ENCODE results near the gene PEX10.

The PEX10 gene

DNA sequence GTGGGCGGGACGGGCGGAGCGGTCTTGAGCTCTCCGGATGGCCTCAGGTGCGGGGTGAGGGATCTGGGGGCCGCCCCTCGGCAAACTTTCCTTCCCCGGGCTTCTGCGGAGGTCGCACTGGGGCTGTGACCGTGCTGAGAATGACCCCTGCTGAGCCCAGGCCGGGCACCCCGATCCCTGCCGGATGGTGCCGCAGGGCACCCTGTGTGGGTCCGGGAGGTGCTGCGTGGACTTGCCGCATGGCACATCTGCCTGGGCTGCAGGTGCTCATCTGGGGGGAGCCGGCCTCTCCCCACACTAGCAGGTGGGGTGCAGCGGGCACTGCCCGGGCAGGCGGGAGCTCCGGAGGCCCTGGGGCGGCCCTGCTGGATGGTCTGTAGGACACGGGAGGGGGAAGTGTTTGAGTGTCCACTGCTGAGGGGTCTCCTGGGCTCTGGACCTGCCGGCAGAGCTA lies 31.8 kb upstream of the PEX10 start:
- H3K9me3 ChIP-seq (ENCODE audit: insufficient read depth, low read length, severe bottlenecking): no peaks in the 10 kb centered on the region
- H3K4me3 ChIP-seq (ENCODE audit: low read depth in 1 of 2, low read length in 2 of 2): no peak overlapping the region

DNA sequence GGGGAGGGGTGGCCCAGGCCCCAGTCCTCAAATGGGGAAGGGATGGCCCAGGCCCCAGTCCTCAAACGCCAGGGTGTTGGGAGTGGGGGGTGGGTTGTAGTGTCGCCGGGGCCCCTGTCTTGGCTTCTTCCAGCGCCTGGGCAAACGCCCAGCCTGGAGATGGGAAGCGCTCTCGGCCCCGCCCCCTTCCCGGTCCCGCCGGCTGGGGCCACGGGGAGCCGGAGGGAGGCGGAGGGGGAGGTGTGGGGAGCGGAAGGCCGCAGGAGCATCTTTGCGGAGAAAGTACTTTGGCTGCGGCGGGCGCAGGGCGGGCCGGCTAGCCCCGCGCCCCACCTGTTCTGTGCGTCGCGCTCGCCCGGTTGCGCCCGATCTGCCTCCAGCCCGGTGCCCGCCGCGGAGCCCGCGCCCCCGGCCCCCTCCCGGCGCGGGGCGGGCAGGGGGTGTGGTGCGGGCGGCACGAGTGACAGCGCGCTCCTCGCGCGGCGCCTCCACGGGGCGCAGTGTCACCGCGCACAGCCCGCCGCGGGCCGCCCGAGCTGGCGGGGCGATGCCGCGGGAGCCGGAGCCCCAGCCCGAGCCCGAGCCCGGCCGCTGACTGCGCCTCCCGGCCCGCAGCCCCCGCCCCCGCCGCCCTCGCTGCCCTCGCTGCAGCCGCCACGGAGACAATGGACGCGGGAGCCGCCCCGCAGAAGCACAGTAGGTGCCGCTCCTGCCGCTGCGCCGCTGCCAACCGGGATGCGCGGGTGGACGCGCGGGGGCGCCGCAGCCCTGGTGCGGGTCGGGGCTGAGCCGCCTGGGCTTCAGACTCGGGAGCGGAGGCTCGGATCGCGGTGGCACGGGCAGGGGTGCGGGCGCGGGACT lies 31.1 kb upstream of the PEX10 start:
- Histone ChIP-seq H2AFZ (ENCODE audit: low read depth, low read length) (no peak overlapping the region), H3K4me2 (ENCODE audit: insufficient read depth, low read length) (no peak overlapping the region), H3K27ac (ENCODE audit: low read length) (no peak overlapping the region), H3K9ac (ENCODE audit: low read depth, low read length) (no peak overlapping the region), H3K4me3 (ENCODE audit: low read depth in 1 of 2, low read length in 2 of 2) (no peak overlapping the region), H3K27me3 (ENCODE audit: insufficient read depth, low read length, poor library complexity) (no peaks in the 10 kb centered on the region), H3K36me3 (ENCODE audit: insufficient read depth, low read length) (no peaks in the 10 kb centered on the region), H3K9me3 (ENCODE audit: insufficient read depth, low read length, severe bottlenecking) (no peaks in the 10 kb centered on the region), H4K20me1 (ENCODE audit: insufficient read depth, low read length) (peaks cover 3% of the 10 kb centered on the region; the same call in 1 of the 2 replicates), H3K4me1 (ENCODE audit: insufficient read depth, low read length) (no peaks in the 10 kb centered on the region), H3K79me2 (ENCODE audit: insufficient read depth, low read length) (no peaks in the 10 kb centered on the region)
- no peak for ATAC-seq (ENCODE audit: insufficient read depth, low read depth)
- TF ChIP-seq EZH2 (IDR thresholded peaks at IDR 0.05; ENCODE audit: borderline replicate concordance, low read depth, low read length, severe bottlenecking): no peak
- TF ChIP-seq, protein P1, sequence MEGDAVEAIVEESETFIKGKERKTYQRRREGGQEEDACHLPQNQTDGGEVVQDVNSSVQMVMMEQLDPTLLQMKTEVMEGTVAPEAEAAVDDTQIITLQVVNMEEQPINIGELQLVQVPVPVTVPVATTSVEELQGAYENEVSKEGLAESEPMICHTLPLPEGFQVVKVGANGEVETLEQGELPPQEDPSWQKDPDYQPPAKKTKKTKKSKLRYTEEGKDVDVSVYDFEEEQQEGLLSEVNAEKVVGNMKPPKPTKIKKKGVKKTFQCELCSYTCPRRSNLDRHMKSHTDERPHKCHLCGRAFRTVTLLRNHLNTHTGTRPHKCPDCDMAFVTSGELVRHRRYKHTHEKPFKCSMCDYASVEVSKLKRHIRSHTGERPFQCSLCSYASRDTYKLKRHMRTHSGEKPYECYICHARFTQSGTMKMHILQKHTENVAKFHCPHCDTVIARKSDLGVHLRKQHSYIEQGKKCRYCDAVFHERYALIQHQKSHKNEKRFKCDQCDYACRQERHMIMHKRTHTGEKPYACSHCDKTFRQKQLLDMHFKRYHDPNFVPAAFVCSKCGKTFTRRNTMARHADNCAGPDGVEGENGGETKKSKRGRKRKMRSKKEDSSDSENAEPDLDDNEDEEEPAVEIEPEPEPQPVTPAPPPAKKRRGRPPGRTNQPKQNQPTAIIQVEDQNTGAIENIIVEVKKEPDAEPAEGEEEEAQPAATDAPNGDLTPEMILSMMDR (IDR thresholded peaks at IDR 0.05; ENCODE audit: borderline replicate concordance, extremely low read depth, low read length, poor library complexity, severe bottlenecking): no peak
- no peak for DNase-seq

More for the DNA sequence above, 31.8 kb upstream of the PEX10 start:
- Histone ChIP-seq H3K27me3 (ENCODE audit: insufficient read depth, low read length, poor library complexity) (no peaks in the 10 kb centered on the region), H3K36me3 (ENCODE audit: insufficient read depth, low read length) (no peaks in the 10 kb centered on the region), H2AFZ (ENCODE audit: low read depth, low read length) (no peak overlapping the region), H3K79me2 (ENCODE audit: insufficient read depth, low read length) (no peaks in the 10 kb centered on the region), H3K4me1 (ENCODE audit: insufficient read depth, low read length) (no peaks in the 10 kb centered on the region), H4K20me1 (ENCODE audit: insufficient read depth, low read length) (peaks cover 3% of the 10 kb centered on the region; the same call in 1 of the 2 replicates), H3K4me2 (ENCODE audit: insufficient read depth, low read length) (no peak overlapping the region), H3K27ac (ENCODE audit: low read length) (no peak overlapping the region), H3K9ac (ENCODE audit: low read depth, low read length) (no peak overlapping the region)
- no peak for TF ChIP-seq EZH2 (IDR thresholded peaks at IDR 0.05; ENCODE audit: borderline replicate concordance, low read depth, low read length, severe bottlenecking)
- TF ChIP-seq, protein P1 (IDR thresholded peaks at IDR 0.05; ENCODE audit: borderline replicate concordance, extremely low read depth, low read length, poor library complexity, severe bottlenecking): no peak
- ATAC-seq (ENCODE audit: insufficient read depth, low read depth) (no peak), DNase-seq (no peak)

DNA sequence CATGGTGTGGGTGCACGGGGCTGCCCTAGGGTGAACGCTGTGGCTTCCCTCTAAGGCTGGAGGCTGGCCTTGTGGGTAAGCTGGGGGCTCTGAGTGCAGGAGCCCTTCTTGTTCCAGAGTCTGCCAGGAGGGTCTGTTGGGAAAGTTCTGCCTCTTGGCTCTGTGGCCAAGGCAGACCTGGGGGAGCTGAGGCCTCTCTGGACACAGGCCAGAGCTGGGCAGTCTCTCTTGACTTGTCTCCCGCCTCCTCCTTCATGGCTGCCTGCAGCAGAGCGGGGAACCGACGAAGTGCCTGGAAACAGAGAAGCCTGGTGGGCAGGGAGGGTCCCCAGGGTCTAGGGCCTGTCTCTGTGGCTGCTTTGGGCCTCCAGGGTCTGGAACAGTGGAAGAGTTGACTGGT lies 30.3 kb upstream of the PEX10 start:
- Histone ChIP-seq H3K9ac (ENCODE audit: low read depth, low read length) (no peak overlapping the region), H3K4me2 (ENCODE audit: insufficient read depth, low read length) (no peak overlapping the region), H3K9me3 (ENCODE audit: insufficient read depth, low read length, severe bottlenecking) (no peaks in the 10 kb centered on the region), H4K20me1 (ENCODE audit: insufficient read depth, low read length) (peaks cover 3% of the 10 kb centered on the region; the same call in 1 of the 2 replicates), H3K79me2 (ENCODE audit: insufficient read depth, low read length) (no peaks in the 10 kb centered on the region), H3K4me1 (ENCODE audit: insufficient read depth, low read length) (no peaks in the 10 kb centered on the region), H2AFZ (ENCODE audit: low read depth, low read length) (no peak overlapping the region), H3K27me3 (ENCODE audit: insufficient read depth, low read length, poor library complexity) (no peaks in the 10 kb centered on the region), H3K27ac (ENCODE audit: low read length) (no peak overlapping the region), H3K4me3 (ENCODE audit: low read depth in 1 of 2, low read length in 2 of 2) (no peak overlapping the region), H3K36me3 (ENCODE audit: insufficient read depth, low read length) (no peaks in the 10 kb centered on the region)
- TF ChIP-seq, protein P1 (IDR thresholded peaks at IDR 0.05; ENCODE audit: borderline replicate concordance, extremely low read depth, low read length, poor library complexity, severe bottlenecking): no peak
- TF ChIP-seq EZH2 (IDR thresholded peaks at IDR 0.05; ENCODE audit: borderline replicate concordance, low read depth, low read length, severe bottlenecking): no peak
- ATAC-seq (ENCODE audit: insufficient read depth, low read depth): no peak
- DNase-seq: no peak

Measured in DND-41 (cell line).